NB4 (cell line): ENCODE results near the gene CBFA2T3.

Experiments used
- CTCF ChIP-seq: IDR thresholded peaks from one replicate; pipeline ENCODE4 v1.5.1; 2012; ENCODE audit warnings: low read depth, low read length
- POLR2A ChIP-seq: IDR thresholded peaks from 2 replicates; pipeline ENCODE4 v1.6.1; 2011; ENCODE audit warnings: mild to moderate bottlenecking; ENCODE audit not compliant: insufficient read length; ENCODE audit errors: extremely low read depth

- no peak for TF ChIP-seq POLR2A
- no peak for TF ChIP-seq CTCF
These were observed 73.7 kb downstream of the CBFA2T3 start for GRCh38 chr16:88903267-88903666.
